ENCODE results near the gene SPOCK1. TPM values are rescaled to one million over a fixed set of nuclear protein-coding genes. Genes with fewer than 3 reads are reported as not detected.

SPOCK1 gene
- total RNA-seq, 4 donors from 2014 or later = 22.7 to 117 (median 41.8) TPM

- TF ChIP-seq CTCF (IDR thresholded peaks at IDR 0.05) = no peak
- no peak for ATAC-seq (ENCODE audit: low FRiP score)
- no peak for DNase-seq (ENCODE audit: low spot score)
These were observed 416.2 kb downstream of the SPOCK1 start for GRCh38 chr5:137082951-137083350.

- DNase-seq (ENCODE audit: low spot score) (no peak), ATAC-seq (ENCODE audit: low FRiP score) (peak; percentile 73)
- no peak for TF ChIP-seq CTCF (IDR thresholded peaks at IDR 0.05)
These were observed 420.9 kb downstream of the SPOCK1 start for GRCh38 chr5:137078171-137078665.

- TF ChIP-seq CTCF (IDR thresholded peaks at IDR 0.05) = no peak
- DNase-seq (ENCODE audit: low spot score) = no peak
- ATAC-seq (ENCODE audit: low FRiP score) = no peak
These were observed 423.8 kb downstream of the SPOCK1 start for GRCh38 chr5:137075163-137075970.

- DNase-seq (ENCODE audit: low spot score) = no peak
- TF ChIP-seq CTCF (IDR thresholded peaks at IDR 0.05) = no peak
- ATAC-seq (ENCODE audit: low FRiP score) = peak; percentile 57
These were observed 425.9 kb downstream of the SPOCK1 start for GRCh38 chr5:137073189-137073588.

GRCh38 chr5:137072361-137073115 is 426.6 kb downstream of the SPOCK1 start:
- DNase-seq (ENCODE audit: low spot score) = no peak
- no peak for TF ChIP-seq CTCF (IDR thresholded peaks at IDR 0.05)
- ATAC-seq (ENCODE audit: low FRiP score) = peak; percentile 84

GRCh38 chr5:137071931-137072330 is 427.2 kb downstream of the SPOCK1 start:
- TF ChIP-seq CTCF (IDR thresholded peaks at IDR 0.05) = no peak
- no peak for DNase-seq (ENCODE audit: low spot score)

More at GRCh38 chr5:137071931-137072330, 427.2 kb downstream of the SPOCK1 start:
- ATAC-seq (ENCODE audit: low FRiP score) = no peak

Measured in omental fat pad (tissue), 4 donors.